IMR-90 (cell line): Measurements from ENCODE around the gene RC3H2. TPM values are rescaled to one million over a fixed set of nuclear protein-coding genes. Genes with fewer than 3 reads are reported as not detected.

Experiments used
- ATAC-seq: fragments of 200-7000 bp; cut with Tn5 transposase; 2 replicates; pipeline ENCODE4 v1.9.1; 2020; ENCODE audit warnings: low read depth, mild to moderate bottlenecking, moderate library complexity
- BruUV-seq: library from RNA; stranded (reverse); fragments of 400-500 nt; replicated peaks from 2 replicates; lab custom pipeline; 2021; lab: Mats Ljungman, UMichigan
- CTCF ChIA-PET: fragments of 300-600 bp; formaldehyde crosslinking; extraction: SDS; loops from one replicate; lab custom pipeline; 2021; ENCODE audit warnings: antibody characterized with exemption; lab: Yijun Ruan, JAX
- POLR2A ChIA-PET: fragments of 300-600 bp; sonication (Branson Sonifier 250); formaldehyde crosslinking; loops from one replicate; lab custom pipeline; 2022; ENCODE audit warnings: antibody characterized with exemption; ENCODE audit not compliant: unreplicated experiment; lab: Charles Lee
- DNase-seq: peaks from one replicate; pipeline ENCODE4 v3.0.0; 2013
- H2AFZ ChIP-seq: replicated peaks from 2 replicates; pipeline ENCODE3; 2013; ENCODE audit warnings: low read length, mild to moderate bottlenecking; ENCODE audit not compliant: poor library complexity
- H2AK5ac ChIP-seq: 2 replicates; pipeline ENCODE4 v1.6.1; 2013; ENCODE audit warnings: low read depth, low read length, inconsistent platforms
- H2AK9ac ChIP-seq: replicated peaks from 2 replicates; pipeline ENCODE3; 2013; ENCODE audit warnings: mild to moderate bottlenecking, low read depth, low read length, moderate library complexity; ENCODE audit not compliant: poor library complexity
- H2BK120ac ChIP-seq: 2 replicates; pipeline ENCODE4 v1.6.1; 2013; ENCODE audit warnings: low read depth, low read length, inconsistent platforms
- H2BK15ac ChIP-seq: 3 replicates; pipeline ENCODE4 v1.6.1; 2013; ENCODE audit warnings: low read depth, low read length, inconsistent platforms
- H2BK20ac ChIP-seq: 2 replicates; pipeline ENCODE4 v1.6.1; 2013; ENCODE audit warnings: low read depth, mild to moderate bottlenecking, inconsistent platforms, low read length, moderate library complexity
- H2BK5ac ChIP-seq: 2 replicates; pipeline ENCODE4 v1.6.1; 2013; ENCODE audit warnings: mild to moderate bottlenecking, low read depth, low read length, inconsistent platforms; ENCODE audit not compliant: poor library complexity, severe bottlenecking
- H3K14ac ChIP-seq: replicated peaks from 2 replicates; pipeline ENCODE4 v1.6.1; 2013; ENCODE audit warnings: low read depth, low read length, inconsistent platforms
- H3K18ac ChIP-seq: 2 replicates; pipeline ENCODE4 v1.6.1; 2013; ENCODE audit warnings: low read depth, low read length, control low read depth
- H3K23ac ChIP-seq: 2 replicates; pipeline ENCODE4 v1.6.1; 2013; ENCODE audit warnings: low read depth, low read length, inconsistent platforms
- H3K27ac ChIP-seq: 2 replicates; pipeline ENCODE4 v1.5.1; 2013; ENCODE audit warnings: mild to moderate bottlenecking, control low read depth, low read length; ENCODE audit not compliant: insufficient read depth
- H3K27me3 ChIP-seq: 2 replicates; pipeline ENCODE4 v1.6.1; 2013; ENCODE audit warnings: low read length; ENCODE audit not compliant: control insufficient read depth, insufficient read depth
- H3K36me3 ChIP-seq: 2 replicates; pipeline ENCODE4 v1.6.1; 2013; ENCODE audit warnings: low read length, mixed read lengths; ENCODE audit not compliant: control insufficient read depth, insufficient read depth
- H3K4ac ChIP-seq: 2 replicates; pipeline ENCODE4 v1.6.1; 2013; ENCODE audit warnings: low read depth, low read length, inconsistent platforms
- H3K4me1 ChIP-seq: 2 replicates; pipeline ENCODE4 v1.6.1; 2013; ENCODE audit warnings: low read length, mixed read lengths; ENCODE audit not compliant: control insufficient read depth, insufficient read depth
- H3K4me2 ChIP-seq: 2 replicates; pipeline ENCODE4 v1.6.1; 2013; ENCODE audit warnings: low read depth, mild to moderate bottlenecking, control low read depth, low read length, moderate library complexity
- H3K4me3 ChIP-seq: 2 replicates; pipeline ENCODE4 v1.5.1; 2013; ENCODE audit warnings: low read depth, mild to moderate bottlenecking, control low read depth, low read length, moderate library complexity; ENCODE audit not compliant: insufficient read depth
- H3K56ac ChIP-seq: 2 replicates; pipeline ENCODE4 v1.6.1; 2013; ENCODE audit warnings: low read length, inconsistent platforms; ENCODE audit not compliant: insufficient read depth; ENCODE audit errors: extremely low read depth
- H3K79me1 ChIP-seq, 2 experiments: 2 replicates each; pipeline ENCODE4 v1.6.1; 2013; ENCODE audit warnings: low read length in 2 of 2, inconsistent platforms in 1 of 2, low read depth in 1 of 2
- H3K9ac ChIP-seq: 2 replicates; pipeline ENCODE4 v1.6.1; 2013; ENCODE audit warnings: low read depth, low read length, control low read depth
- H3K9me1 ChIP-seq: 2 replicates; pipeline ENCODE4 v1.6.1; 2013; ENCODE audit warnings: low read length, inconsistent platforms; ENCODE audit not compliant: insufficient read depth
- H3K9me3 ChIP-seq: 2 replicates; pipeline ENCODE4 v1.6.1; 2013; ENCODE audit warnings: low read length; ENCODE audit not compliant: control insufficient read depth, insufficient read depth
- H4K20me1 ChIP-seq: 2 replicates; pipeline ENCODE4 v1.6.1; 2013; ENCODE audit warnings: low read length, inconsistent platforms; ENCODE audit not compliant: insufficient read depth
- H4K5ac ChIP-seq: 2 replicates; pipeline ENCODE4 v1.6.1; 2013; ENCODE audit warnings: mild to moderate bottlenecking, low read depth, low read length, control low read depth
- H4K8ac ChIP-seq, 2 experiments: 2 replicates each; pipeline ENCODE4 v1.6.1; 2013; ENCODE audit warnings: low read depth in 2 of 2, low read length in 2 of 2, control low read depth in 1 of 2, inconsistent platforms in 1 of 2
- H4K91ac ChIP-seq: 2 replicates; pipeline ENCODE4 v1.6.1; 2013; ENCODE audit warnings: low read depth, low read length, inconsistent platforms; ENCODE audit not compliant: insufficient read depth
- BHLHE40 ChIP-seq: fragments of 150-350 bp; IDR thresholded peaks from 2 replicates; pipeline ENCODE4 v1.6.1; 2016; ENCODE audit warnings: mild to moderate bottlenecking, low read depth, low read length
- CEBPB ChIP-seq: IDR thresholded peaks from 2 replicates; pipeline ENCODE4 v1.6.1; 2012; ENCODE audit warnings: low read depth, low read length, improper control_type of control experiment
- CHD1 ChIP-seq: IDR thresholded peaks from 2 replicates; pipeline ENCODE4 v1.6.1; 2012; ENCODE audit warnings: low read depth, low read length, improper control_type of control experiment
- FOS ChIP-seq: fragments of 150-350 bp; IDR thresholded peaks from 2 replicates; pipeline ENCODE4 v1.6.1; 2016; ENCODE audit warnings: low read depth, low read length
- POLR2A ChIP-seq: IDR thresholded peaks from 2 replicates; pipeline ENCODE4 v1.6.1; 2012; ENCODE audit warnings: mild to moderate bottlenecking, low read depth, low read length
- RAD21 ChIP-seq: IDR thresholded peaks from 2 replicates; pipeline ENCODE4 v1.6.1; 2012; ENCODE audit warnings: low read length, improper control_type of control experiment
- WGBS, 2 experiments: methylation state at CpG; one replicate each; pipeline versions ENCODE4 v1.1.5 to v1.1.7; 2013; ENCODE audit warnings: missing lambda C conversion rate in 2 of 2; ENCODE audit not compliant: insufficient read length in 1 of 2; ENCODE audit errors: extremely low coverage in 2 of 2; 5-methylcytosine and 5-hydroxymethylcytosine counted together
- dilution Hi-C: fragments of 300-500 bp; cut with HindIII; formaldehyde crosslinking; loops from one replicate; pipeline ENCODE4 v1.14.3; 2018; ENCODE audit warnings: low sequenced_read_pairs; ENCODE audit not compliant: unreplicated experiment
- in situ Hi-C: fragments of 300-500 bp; cut with MboI; formaldehyde crosslinking; loops from 3 replicates; pipeline ENCODE4 v1.14.3; 2019; ENCODE audit warnings: low sequenced_read_pairs, inconsistent platforms, mixed read lengths
- intact Hi-C: fragments of 100-400 bp; cut with micrococcal nuclease; formaldehyde crosslinking; loops from 2 replicates; pipeline ENCODE4 v1.10.0; 2022
- polyA plus RNA-seq, 3 experiments: library from polyadenylated mRNA; depleted of rRNA; stranded (reverse); fragments of >200 nt; gene quantifications; 2 replicates each; pipeline ENCODE4 v1.2.3, GENCODE V29; 2012; ENCODE audit warnings: low replicate concordance in 1 of 3
- total RNA-seq: library from RNA; depleted of rRNA; stranded (reverse); fragments of >200 nt; gene quantifications from 2 replicates; pipeline ENCODE4 v1.2.3, GENCODE V29; 2012
- TF ChIP-seq, protein P1 (sequence below): fragments of 150-350 bp; IDR thresholded peaks from 2 replicates; pipeline ENCODE4 v1.6.1; 2017; ENCODE audit warnings: mild to moderate bottlenecking, antibody characterized with exemption, low read length, low read depth
- TF ChIP-seq, protein P2 (sequence below): fragments of 150-350 bp; IDR thresholded peaks from 2 replicates; pipeline ENCODE4 v1.6.1; 2016; ENCODE audit warnings: low read depth, mild to moderate bottlenecking, low read length, moderate library complexity, borderline replicate concordance

RC3H2 gene
- total and polyA plus RNA-seq, 2 of the 4 experiments (the other 2 are of a cell fraction): 14.7 to 58.4 TPM

DNA sequence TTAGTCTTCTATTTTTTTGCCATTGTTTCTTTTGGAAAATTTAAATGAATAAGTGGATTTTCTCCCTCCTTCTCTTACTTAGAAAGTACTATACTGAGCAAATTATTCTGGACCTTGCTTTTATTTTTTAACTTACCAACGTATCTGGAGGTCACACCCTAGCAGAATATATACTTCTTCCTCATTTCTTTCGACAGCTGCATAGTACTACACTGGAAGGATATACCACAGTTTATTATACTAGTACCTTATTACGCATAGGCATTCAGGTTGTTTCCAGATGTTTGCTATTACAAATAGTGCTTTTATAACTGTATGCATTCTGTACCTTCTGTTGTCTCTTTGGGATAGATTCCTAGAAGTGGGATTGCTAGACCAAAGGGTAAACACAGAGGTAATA, 16.7 kb downstream of the RC3H2 start:
- no peak overlapping the region for H3K27ac ChIP-seq
- no peaks in the 10 kb centered on the region for H3K9me3 ChIP-seq
- no peak overlapping the region for H4K8ac ChIP-seq
- H3K18ac ChIP-seq: no peak overlapping the region
- no peak overlapping the region for H3K23ac ChIP-seq
- BruUV-seq: no TSS peak
- no peak overlapping the region for H4K5ac ChIP-seq
- no peak overlapping the region for H4K91ac ChIP-seq
- no peak overlapping the region for H3K9ac ChIP-seq
- no peak overlapping the region for H3K4ac ChIP-seq
- intact Hi-C loops (no loop called here), dilution Hi-C loops (loop anchor here (25.0 kb wide), 1 partner anchor 99 kb away; no protein-coding TSS in a partner anchor), in situ Hi-C loops (no loop called here)
- WGBS, 2 experiments: no CpG with 5 or more reads among the region's 3 CpGs
- H3K9me1 ChIP-seq: no peaks in the 10 kb centered on the region
- no peak overlapping the region for H2BK20ac ChIP-seq
- no peak overlapping the region for H3K4me2 ChIP-seq
- H3K27me3 ChIP-seq: no peaks in the 10 kb centered on the region
- H2AFZ ChIP-seq: no peak overlapping the region
- H3K56ac ChIP-seq: no peak overlapping the region
- POLR2A ChIA-PET: no interaction called here
- H3K14ac ChIP-seq: no peak overlapping the region
- no peaks in the 10 kb centered on the region for H3K4me1 ChIP-seq
- ATAC-seq: no peak
- no peak overlapping the region for H2BK5ac ChIP-seq
- no peak overlapping the region for H2BK15ac ChIP-seq
- no peak overlapping the region for H2AK5ac ChIP-seq
- TF ChIP-seq FOS (no peak), POLR2A (no peak), CEBPB (no peak), BHLHE40 (no peak), RAD21 (no peak), CHD1 (no peak)
- TF ChIP-seq, protein P1, sequence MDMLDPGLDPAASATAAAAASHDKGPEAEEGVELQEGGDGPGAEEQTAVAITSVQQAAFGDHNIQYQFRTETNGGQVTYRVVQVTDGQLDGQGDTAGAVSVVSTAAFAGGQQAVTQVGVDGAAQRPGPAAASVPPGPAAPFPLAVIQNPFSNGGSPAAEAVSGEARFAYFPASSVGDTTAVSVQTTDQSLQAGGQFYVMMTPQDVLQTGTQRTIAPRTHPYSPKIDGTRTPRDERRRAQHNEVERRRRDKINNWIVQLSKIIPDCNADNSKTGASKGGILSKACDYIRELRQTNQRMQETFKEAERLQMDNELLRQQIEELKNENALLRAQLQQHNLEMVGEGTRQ: no peak
- TF ChIP-seq, protein P2, sequence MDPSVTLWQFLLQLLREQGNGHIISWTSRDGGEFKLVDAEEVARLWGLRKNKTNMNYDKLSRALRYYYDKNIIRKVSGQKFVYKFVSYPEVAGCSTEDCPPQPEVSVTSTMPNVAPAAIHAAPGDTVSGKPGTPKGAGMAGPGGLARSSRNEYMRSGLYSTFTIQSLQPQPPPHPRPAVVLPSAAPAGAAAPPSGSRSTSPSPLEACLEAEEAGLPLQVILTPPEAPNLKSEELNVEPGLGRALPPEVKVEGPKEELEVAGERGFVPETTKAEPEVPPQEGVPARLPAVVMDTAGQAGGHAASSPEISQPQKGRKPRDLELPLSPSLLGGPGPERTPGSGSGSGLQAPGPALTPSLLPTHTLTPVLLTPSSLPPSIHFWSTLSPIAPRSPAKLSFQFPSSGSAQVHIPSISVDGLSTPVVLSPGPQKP: no peak
- peaks cover 44% of the 10 kb centered on the region for H3K36me3 ChIP-seq
- H3K79me1 ChIP-seq: peaks cover 5 to 23% of the 10 kb centered on the region in 2 experiments; a peak in 3 of 4 replicates
- no peak overlapping the region for H2AK9ac ChIP-seq
- no peak for DNase-seq
- CTCF ChIA-PET: no interaction called here
- no peak overlapping the region for H3K4me3 ChIP-seq
- H2BK120ac ChIP-seq: no peak overlapping the region
- no peaks in the 10 kb centered on the region; the same call in 1 of the 2 replicates for H4K20me1 ChIP-seq
